HEK293 (cell line): Measurements from ENCODE around the gene TWSG1.

Experiments used
- CTCF ChIA-PET: fragments of 350-600 bp; formaldehyde crosslinking; extraction: SDS; loops from one replicate; lab custom pipeline; 2021; ENCODE audit warnings: antibody characterized with exemption; lab: Yijun Ruan, JAX
- POLR2A ChIA-PET: fragments of 300-600 bp; formaldehyde crosslinking; extraction: SDS; loops from one replicate; lab custom pipeline; 2020; ENCODE audit warnings: antibody characterized with exemption, inconsistent platforms; lab: Yijun Ruan, JAX
- H3K27ac ChIP-seq: fragments of 200-500 bp; sonication (Bioruptor generic); 2 replicates; pipeline ENCODE4 v1.5.1; 2014; ENCODE audit warnings: low read depth, low read length, control low read depth, inconsistent platforms; ENCODE audit errors: extremely low read depth
- H3K36me3 ChIP-seq, 2 experiments: fragments of 200-500 bp in 1 of 2; sonication (Bioruptor generic) in 1 of 2; 1 replicate in 1 of 2; 2 replicates in 1 of 2; pipeline ENCODE4 v1.5.1; 2014 to 2017; ENCODE audit warnings: inconsistent platforms in 2 of 2, low read length in 2 of 2; ENCODE audit not compliant: control insufficient read depth in 2 of 2, insufficient read depth in 1 of 2
- H3K4me1 ChIP-seq: fragments of 200-500 bp; sonication (Bioruptor generic); 2 replicates; pipeline ENCODE4 v1.5.1; 2014; ENCODE audit warnings: mild to moderate bottlenecking, low read length, inconsistent platforms; ENCODE audit not compliant: control insufficient read depth, insufficient read depth
- H3K4me3 ChIP-seq: 2 replicates; pipeline ENCODE4 v1.5.1; 2011; ENCODE audit warnings: low read depth, mild to moderate bottlenecking, control low read depth, low read length, moderate library complexity
- H3K9me3 ChIP-seq: fragments of 200-500 bp; sonication (Bioruptor generic); 2 replicates; pipeline ENCODE4 v1.5.1; 2014; ENCODE audit warnings: low read depth, low read length, inconsistent platforms; ENCODE audit not compliant: control insufficient read depth, insufficient read depth
- BCL11B ChIP-seq: fragments of 450-650 bp; formaldehyde crosslinking; IDR thresholded peaks from 2 replicates; pipeline ENCODE4 v1.5.1; 2016; ENCODE audit warnings: low read depth, missing biosample characterization, missing genetic modification characterization
- GLI2 ChIP-seq: fragments of 450-650 bp; formaldehyde crosslinking; IDR thresholded peaks from 2 replicates; pipeline ENCODE4; 2017; ENCODE audit warnings: missing biosample characterization, missing genetic modification characterization, low read depth, borderline replicate concordance
- GLIS2 ChIP-seq: fragments of 450-650 bp; formaldehyde crosslinking; IDR thresholded peaks from 2 replicates; pipeline ENCODE4 v1.5.1; 2016; ENCODE audit warnings: missing biosample characterization, missing genetic modification characterization
- HOXD13 ChIP-seq: sonication (generic); formaldehyde crosslinking; IDR thresholded peaks from 2 replicates; pipeline ENCODE4 v1.8.0; 2022; ENCODE audit warnings: missing genetic modification reagents, borderline replicate concordance
- OSR2 ChIP-seq: fragments of 450-650 bp; formaldehyde crosslinking; IDR thresholded peaks from 2 replicates; pipeline ENCODE4 v1.5.1; 2016; ENCODE audit warnings: missing biosample characterization, missing genetic modification characterization
- REPIN1 ChIP-seq: fragments of 450-650 bp; formaldehyde crosslinking; IDR thresholded peaks from 2 replicates; pipeline ENCODE4 v1.5.1; 2017; ENCODE audit warnings: missing biosample characterization, missing genetic modification characterization, low read depth
- SCRT1 ChIP-seq: fragments of 450-650 bp; formaldehyde crosslinking; IDR thresholded peaks from 2 replicates; pipeline ENCODE4 v1.5.1; 2016; ENCODE audit warnings: missing biosample characterization, missing genetic modification characterization, borderline replicate concordance
- ZNF214 ChIP-seq: fragments of 450-650 bp; formaldehyde crosslinking; IDR thresholded peaks from 2 replicates; pipeline ENCODE4 v1.5.1; 2017; ENCODE audit warnings: missing biosample characterization, mild to moderate bottlenecking, missing genetic modification characterization, borderline replicate concordance
- ZNF239 ChIP-seq: fragments of 450-650 bp; formaldehyde crosslinking; IDR thresholded peaks from 2 replicates; pipeline ENCODE4 v1.5.1; 2016; ENCODE audit warnings: missing biosample characterization, missing genetic modification characterization
- ZNF24 ChIP-seq: fragments of 450-650 bp; formaldehyde crosslinking; IDR thresholded peaks from 2 replicates; pipeline ENCODE4 v1.5.1; 2016; ENCODE audit warnings: missing biosample characterization, missing genetic modification characterization
- ZNF426 ChIP-seq: fragments of 450-650 bp; formaldehyde crosslinking; IDR thresholded peaks from 2 replicates; pipeline ENCODE4 v1.5.1; 2017; ENCODE audit warnings: missing biosample characterization, missing genetic modification characterization, mild to moderate bottlenecking, inconsistent platforms, moderate library complexity
- ZNF555 ChIP-seq: fragments of 450-650 bp; formaldehyde crosslinking; conservative IDR thresholded peaks from 2 replicates; pipeline ENCODE4 v1.5.1; 2017; ENCODE audit warnings: missing biosample characterization, mild to moderate bottlenecking, missing genetic modification characterization, inconsistent platforms
- ZNF610 ChIP-seq: fragments of 450-650 bp; formaldehyde crosslinking; IDR thresholded peaks from 2 replicates; pipeline ENCODE4 v1.5.1; 2016; ENCODE audit warnings: missing biosample characterization, missing genetic modification characterization, borderline replicate concordance
- ZNF670 ChIP-seq: fragments of 450-650 bp; formaldehyde crosslinking; IDR thresholded peaks from 2 replicates; pipeline ENCODE4 v1.5.1; 2016; ENCODE audit warnings: missing biosample characterization, missing genetic modification characterization, low read depth
- ZNF692 ChIP-seq: fragments of 450-650 bp; formaldehyde crosslinking; IDR thresholded peaks from 2 replicates; pipeline ENCODE4 v1.5.1; 2016; ENCODE audit warnings: missing biosample characterization, missing genetic modification characterization
- ZNF701 ChIP-seq: fragments of 450-650 bp; formaldehyde crosslinking; IDR thresholded peaks from 2 replicates; pipeline ENCODE4 v1.5.1; 2016; ENCODE audit warnings: missing biosample characterization, missing genetic modification characterization
- ZNF785 ChIP-seq: fragments of 450-650 bp; formaldehyde crosslinking; IDR thresholded peaks from 2 replicates; pipeline ENCODE4 v1.5.1; 2016; ENCODE audit warnings: missing biosample characterization, missing genetic modification characterization
- ZNF843 ChIP-seq: fragments of 450-650 bp; formaldehyde crosslinking; IDR thresholded peaks from 2 replicates; pipeline ENCODE4 v1.5.1; 2016; ENCODE audit warnings: missing biosample characterization, missing genetic modification characterization
- TF ChIP-seq, protein P1 (sequence below): fragments of 450-650 bp; formaldehyde crosslinking; IDR thresholded peaks from 2 replicates; pipeline ENCODE4 v1.5.1; 2016; ENCODE audit warnings: missing biosample characterization, missing genetic modification characterization
- TF ChIP-seq, protein P2 (sequence below): IDR thresholded peaks from 2 replicates; pipeline ENCODE4 v1.6.1; 2011; ENCODE audit warnings: mild to moderate bottlenecking, low read depth, low read length, borderline replicate concordance
- TF ChIP-seq, protein P3 (sequence below): fragments of 450-650 bp; formaldehyde crosslinking; IDR thresholded peaks from 2 replicates; pipeline ENCODE4; 2016; ENCODE audit warnings: missing biosample characterization, missing genetic modification characterization
- TF ChIP-seq, protein P4 (sequence below): fragments of 450-650 bp; formaldehyde crosslinking; IDR thresholded peaks from 2 replicates; pipeline ENCODE4 v1.5.1; 2016; ENCODE audit warnings: missing biosample characterization, missing genetic modification characterization

The TWSG1 gene

DNA sequence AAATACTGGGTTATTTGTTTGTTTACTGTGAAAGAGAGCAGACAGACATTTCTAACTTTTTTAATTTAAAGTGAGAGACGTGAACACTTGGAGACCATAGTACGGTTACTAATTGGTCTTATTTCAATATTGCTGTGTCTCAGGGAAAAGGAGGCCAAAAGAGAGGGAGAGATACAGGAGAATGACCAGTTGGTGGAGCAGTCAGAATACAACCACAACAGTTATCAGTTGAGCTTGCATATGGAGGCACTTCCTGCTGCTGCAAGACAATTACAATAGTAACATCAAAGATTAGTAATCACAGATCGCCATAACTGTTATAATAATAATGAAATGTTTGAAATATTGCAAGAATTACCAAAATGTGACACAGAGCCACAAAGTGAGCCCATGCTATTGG lies 58.2 kb downstream of the TWSG1 start (continued):
- TF ChIP-seq ZNF701 (tag by site-specific recombination) (no peak), ZNF426 (tag by site-specific recombination) (no peak), BCL11B (tag by site-specific recombination) (no peak)

DNA sequence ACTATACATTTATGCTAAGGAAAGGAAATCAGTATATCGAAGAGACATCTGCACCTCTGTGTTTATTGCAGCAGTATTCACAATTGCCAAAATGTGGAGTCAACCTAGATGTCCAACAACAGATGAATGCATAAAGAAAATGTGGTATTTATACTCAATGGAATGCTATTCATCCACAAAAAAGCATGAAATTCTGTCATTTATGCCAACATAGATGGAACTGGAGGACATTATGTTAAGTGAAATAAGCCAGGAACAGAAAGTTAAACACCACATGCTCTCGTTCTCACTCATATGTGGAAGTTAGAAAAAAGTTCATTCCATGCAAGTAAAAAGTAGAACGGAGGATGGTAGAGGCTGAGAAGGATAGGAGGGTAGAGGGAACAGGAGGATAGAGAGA lies 59.5 kb downstream of the TWSG1 start:
- POLR2A ChIA-PET: no interaction called here
- Histone ChIP-seq H3K36me3 (peaks cover 9 to 11% of the 10 kb centered on the region in 2 experiments), H3K27ac (no peak overlapping the region), H3K4me3 (no peak overlapping the region), H3K4me1 (no peaks in the 10 kb centered on the region), H3K9me3 (no peaks in the 10 kb centered on the region)
- CTCF ChIA-PET: interaction anchor here (0.7 kb wide), 1 partner anchor 77 kb away, joined by 4 read pairs; no protein-coding TSS in a partner anchor
- TF ChIP-seq ZNF610 (tag by site-specific recombination) (no peak), GLI2 (no peak), ZNF692 (tag by site-specific recombination) (no peak), ZNF555 (tag by site-specific recombination) (no peak), SCRT1 (tag by site-specific recombination) (no peak), ZNF24 (tag by site-specific recombination) (no peak), REPIN1 (tag by site-specific recombination) (no peak), ZNF239 (no peak), OSR2 (tag by site-specific recombination) (no peak), ZNF843 (tag by site-specific recombination) (no peak), GLIS2 (tag by site-specific recombination) (no peak), ZNF214 (no peak), ZNF785 (no peak), ZNF670 (no peak), HOXD13 (no peak)
- TF ChIP-seq, protein P1, sequence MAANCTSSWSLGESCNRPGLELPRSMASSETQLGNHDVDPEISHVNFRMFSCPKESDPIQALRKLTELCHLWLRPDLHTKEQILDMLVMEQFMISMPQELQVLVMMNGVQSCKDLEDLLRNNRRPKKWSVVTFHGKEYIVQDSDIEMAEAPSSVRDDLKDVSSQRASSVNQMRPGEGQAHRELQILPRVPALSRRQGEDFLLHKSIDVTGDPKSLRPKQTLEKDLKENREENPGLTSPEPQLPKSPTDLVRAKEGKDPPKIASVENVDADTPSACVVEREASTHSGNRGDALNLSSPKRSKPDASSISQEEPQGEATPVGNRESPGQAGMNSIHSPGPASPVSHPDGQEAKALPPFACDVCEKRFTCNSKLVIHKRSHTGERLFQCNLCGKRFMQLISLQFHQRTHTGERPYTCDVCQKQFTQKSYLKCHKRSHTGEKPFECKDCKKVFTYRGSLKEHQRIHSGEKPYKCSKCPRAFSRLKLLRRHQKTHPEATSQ (tag by site-specific recombination): no peak
- TF ChIP-seq, protein P2, sequence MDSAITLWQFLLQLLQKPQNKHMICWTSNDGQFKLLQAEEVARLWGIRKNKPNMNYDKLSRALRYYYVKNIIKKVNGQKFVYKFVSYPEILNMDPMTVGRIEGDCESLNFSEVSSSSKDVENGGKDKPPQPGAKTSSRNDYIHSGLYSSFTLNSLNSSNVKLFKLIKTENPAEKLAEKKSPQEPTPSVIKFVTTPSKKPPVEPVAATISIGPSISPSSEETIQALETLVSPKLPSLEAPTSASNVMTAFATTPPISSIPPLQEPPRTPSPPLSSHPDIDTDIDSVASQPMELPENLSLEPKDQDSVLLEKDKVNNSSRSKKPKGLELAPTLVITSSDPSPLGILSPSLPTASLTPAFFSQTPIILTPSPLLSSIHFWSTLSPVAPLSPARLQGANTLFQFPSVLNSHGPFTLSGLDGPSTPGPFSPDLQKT: no peak
- TF ChIP-seq, protein P3, sequence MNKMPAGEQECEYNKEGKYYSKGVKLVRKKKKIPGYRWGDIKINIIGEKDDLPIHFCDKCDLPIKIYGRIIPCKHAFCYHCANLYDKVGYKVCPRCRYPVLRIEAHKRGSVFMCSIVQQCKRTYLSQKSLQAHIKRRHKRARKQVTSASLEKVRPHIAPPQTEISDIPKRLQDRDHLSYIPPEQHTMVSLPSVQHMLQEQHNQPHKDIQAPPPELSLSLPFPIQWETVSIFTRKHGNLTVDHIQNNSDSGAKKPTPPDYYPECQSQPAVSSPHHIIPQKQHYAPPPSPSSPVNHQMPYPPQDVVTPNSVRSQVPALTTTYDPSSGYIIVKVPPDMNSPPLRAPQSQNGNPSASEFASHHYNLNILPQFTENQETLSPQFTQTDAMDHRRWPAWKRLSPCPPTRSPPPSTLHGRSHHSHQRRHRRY (tag by site-specific recombination): no peak
- TF ChIP-seq, protein P4, sequence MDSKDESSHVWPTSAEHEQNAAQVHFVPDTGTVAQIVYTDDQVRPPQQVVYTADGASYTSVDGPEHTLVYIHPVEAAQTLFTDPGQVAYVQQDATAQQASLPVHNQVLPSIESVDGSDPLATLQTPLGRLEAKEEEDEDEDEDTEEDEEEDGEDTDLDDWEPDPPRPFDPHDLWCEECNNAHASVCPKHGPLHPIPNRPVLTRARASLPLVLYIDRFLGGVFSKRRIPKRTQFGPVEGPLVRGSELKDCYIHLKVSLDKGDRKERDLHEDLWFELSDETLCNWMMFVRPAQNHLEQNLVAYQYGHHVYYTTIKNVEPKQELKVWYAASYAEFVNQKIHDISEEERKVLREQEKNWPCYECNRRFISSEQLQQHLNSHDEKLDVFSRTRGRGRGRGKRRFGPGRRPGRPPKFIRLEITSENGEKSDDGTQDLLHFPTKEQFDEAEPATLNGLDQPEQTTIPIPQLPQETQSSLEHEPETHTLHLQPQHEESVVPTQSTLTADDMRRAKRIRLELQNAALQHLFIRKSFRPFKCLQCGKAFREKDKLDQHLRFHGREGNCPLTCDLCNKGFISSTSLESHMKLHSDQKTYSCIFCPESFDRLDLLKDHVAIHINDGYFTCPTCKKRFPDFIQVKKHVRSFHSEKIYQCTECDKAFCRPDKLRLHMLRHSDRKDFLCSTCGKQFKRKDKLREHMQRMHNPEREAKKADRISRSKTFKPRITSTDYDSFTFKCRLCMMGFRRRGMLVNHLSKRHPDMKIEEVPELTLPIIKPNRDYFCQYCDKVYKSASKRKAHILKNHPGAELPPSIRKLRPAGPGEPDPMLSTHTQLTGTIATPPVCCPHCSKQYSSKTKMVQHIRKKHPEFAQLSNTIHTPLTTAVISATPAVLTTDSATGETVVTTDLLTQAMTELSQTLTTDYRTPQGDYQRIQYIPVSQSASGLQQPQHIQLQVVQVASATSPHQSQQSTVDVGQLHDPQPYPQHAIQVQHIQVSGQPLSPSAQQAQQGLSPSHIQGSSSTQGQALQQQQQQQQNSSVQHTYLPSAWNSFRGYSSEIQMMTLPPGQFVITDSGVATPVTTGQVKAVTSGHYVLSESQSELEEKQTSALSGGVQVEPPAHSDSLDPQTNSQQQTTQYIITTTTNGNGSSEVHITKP (tag by site-specific recombination): no peak
